ENCODE results near the gene EFCAB5.

The EFCAB5 gene

GRCh38 chr17:30155389-30155788, 214.0 kb downstream of the EFCAB5 start:
- DNase-seq (ENCODE audit: low read depth in 2 of 2) = no peak
